ENCODE measurements around the gene DPP10.

The DPP10 gene

GRCh38 chr2:115606350-115606749 lies 1163.9 kb downstream of the DPP10 start:
- DNase-seq = no peak

GRCh38 chr2:115609978-115610377 lies 1167.5 kb downstream of the DPP10 start:
- no peak for DNase-seq

- DNase-seq = no peak
Measured at GRCh38 chr2:115610888-115611287, 1168.4 kb downstream of the DPP10 start.

DNA sequence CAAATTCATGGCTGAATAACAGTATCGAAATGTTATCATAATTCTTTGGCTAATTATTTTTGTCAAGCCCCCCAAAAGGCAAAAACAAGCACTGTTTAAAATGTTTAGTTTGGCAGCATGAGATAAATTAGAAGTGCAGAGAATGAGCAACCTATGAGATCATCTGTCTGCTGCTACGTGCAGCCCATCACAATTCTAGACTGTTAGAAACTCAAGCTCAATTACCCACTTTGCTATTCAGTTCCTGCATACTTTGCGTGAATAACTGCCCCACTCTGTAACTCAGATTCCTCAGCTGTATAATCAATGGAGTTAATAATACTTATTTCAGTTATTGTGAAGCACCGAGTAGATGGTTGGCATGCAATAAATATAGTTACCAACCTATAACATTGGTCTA lies 1181.9 kb downstream of the DPP10 start:
- no peak for DNase-seq

GRCh38 chr2:115634578-115634977 lies 1192.1 kb downstream of the DPP10 start:
- DNase-seq = no peak

DNA sequence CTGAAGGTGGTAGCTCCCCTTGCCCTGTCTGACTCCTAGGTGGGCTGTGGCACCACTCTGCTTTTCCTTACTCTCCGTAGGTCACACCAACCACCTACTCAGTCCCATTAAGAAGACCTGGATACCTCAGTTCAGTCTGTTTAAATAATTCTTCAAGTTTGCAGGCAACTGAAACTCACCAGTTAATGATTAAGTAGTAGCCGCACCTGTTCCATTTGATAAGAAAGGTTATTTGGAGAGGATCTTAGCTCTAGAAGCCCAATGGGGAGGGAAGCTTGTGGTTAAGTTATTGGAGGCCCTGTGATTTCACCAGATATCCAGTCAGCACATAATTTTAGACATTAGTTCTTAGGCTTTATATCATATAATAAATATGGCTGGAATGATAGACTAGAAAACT lies 1193.0 kb downstream of the DPP10 start:
- no peak for DNase-seq

- DNase-seq = no peak
Measured at GRCh38 chr2:115649731-115650130, 1207.3 kb downstream of the DPP10 start.

DNA sequence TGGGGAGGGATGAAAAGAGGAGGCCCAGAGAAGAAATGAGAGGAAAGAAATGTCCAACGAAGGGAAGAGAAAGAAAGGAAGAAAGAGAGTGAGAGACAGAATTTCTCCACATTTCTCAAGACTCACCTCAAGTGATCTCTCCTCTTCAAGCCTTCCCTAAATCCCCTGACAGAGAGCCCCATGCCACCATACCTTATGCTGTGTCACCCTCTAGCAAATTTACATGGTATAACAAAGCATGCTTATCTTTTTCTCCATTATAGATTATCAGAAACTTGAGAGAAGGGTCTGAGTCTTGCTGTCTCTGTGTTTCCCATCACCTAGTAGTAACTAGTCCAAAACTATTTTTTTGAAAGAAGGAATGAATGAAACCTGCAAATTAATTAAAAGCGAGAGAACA lies 1208.4 kb downstream of the DPP10 start:
- no peak for DNase-seq

- DNase-seq = peak; percentile 3
Measured at GRCh38 chr2:115652652-115653051, 1210.2 kb downstream of the DPP10 start.

DNA sequence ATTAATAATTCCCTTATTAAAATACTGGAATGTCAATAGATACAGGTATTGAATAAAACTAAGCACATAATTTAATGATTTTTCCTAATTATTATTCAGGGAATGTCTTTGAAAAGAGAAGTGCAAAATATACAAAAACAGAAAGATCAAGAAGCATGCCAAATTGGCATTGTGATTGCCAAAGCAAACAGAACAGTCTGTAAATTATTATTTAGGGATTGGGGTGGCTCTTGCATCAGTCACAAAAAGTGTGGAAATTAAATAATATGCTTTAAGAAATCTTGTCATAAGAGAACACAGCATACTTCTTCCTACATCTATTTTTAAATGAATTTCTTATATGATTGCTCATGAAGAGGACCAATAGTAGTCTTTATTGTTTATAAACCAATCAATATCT lies 1211.9 kb downstream of the DPP10 start:
- DNase-seq = no peak

DNA sequence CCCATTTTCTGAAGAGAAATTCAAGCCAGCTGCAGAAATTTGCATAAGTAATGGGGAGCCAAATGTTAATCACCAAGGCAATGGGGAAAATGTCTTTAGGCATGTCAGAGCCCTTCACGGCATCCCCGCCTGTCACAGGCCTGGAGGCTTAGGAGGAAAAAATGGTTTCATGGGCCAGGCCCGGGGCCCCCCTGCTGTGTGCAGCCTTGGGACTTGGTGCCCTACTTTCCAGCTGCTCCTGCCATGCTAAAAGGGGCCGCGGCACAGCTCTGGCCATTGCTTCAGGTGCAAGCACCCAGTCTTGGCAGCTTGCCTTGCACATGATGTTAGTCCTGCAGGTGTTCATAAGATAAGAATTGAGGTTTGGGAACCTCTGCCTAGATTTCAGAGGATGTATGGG lies 1235.7 kb downstream of the DPP10 start:
- DNase-seq = no peak

DNA sequence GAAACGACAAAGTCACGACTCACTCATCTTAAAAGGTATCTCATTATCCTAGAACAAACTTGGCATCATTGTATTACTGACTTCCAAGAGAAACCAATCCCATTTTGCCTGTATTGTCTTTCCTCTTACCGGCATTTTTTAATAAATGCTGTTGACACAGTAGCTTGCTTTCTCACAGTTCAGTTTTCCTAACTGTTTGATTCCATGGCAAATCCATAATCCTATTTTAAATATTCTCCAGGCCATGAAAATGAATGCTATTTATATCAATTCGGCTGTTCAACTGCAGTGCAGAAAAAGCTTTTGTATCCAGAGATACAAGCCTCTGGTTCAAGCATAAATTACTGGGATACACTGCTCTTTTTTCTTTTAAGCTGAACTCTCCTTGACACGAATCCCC lies 1241.9 kb downstream of the DPP10 start:
- DNase-seq = no peak

GRCh38 chr2:115691409-115691808 lies 1249.0 kb downstream of the DPP10 start:
- DNase-seq = no peak

DNA sequence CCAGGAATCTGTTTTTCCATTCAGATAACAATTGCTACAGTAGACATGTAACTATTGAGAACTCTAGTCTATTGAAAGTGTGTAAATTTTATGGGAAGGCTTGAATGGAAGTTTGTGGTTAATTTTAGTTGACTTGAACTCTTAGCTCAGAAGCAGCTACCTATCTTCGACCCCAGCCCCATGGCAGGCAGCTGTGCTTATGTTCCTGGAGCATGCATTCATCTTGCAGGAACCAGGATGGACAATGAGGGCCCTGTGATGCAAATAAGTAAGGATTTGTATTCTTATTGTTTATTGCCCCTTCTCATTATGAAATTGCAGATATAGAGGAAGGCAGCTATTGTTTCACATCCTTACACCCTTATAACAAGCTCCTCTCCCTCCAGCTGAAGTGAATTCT lies 1252.2 kb downstream of the DPP10 start:
- no peak for DNase-seq

- DNase-seq = no peak
Measured at GRCh38 chr2:115733190-115733775, 1290.8 kb downstream of the DPP10 start.

DNA sequence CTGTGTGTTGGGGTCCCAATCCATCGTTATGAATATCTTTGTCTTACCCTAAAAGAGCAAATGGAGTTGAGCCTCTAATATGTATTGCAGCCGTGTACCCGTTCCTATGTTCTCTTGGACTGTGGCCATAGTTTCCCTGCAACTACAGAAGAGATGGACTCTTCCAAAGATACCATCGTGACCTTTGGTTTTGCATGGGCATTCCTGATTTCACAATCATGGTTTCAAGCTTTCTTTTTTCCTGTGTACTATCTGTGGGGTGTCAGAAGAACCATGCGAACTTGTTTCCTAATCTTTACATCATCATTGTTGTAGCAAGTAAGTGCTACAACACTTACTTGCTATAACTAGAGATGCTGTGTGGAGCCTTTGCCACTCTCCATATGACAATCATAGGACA lies 1295.7 kb downstream of the DPP10 start:
- no peak for DNase-seq

GRCh38 chr2:115739574-115739973 lies 1297.1 kb downstream of the DPP10 start:
- DNase-seq = no peak

DNA sequence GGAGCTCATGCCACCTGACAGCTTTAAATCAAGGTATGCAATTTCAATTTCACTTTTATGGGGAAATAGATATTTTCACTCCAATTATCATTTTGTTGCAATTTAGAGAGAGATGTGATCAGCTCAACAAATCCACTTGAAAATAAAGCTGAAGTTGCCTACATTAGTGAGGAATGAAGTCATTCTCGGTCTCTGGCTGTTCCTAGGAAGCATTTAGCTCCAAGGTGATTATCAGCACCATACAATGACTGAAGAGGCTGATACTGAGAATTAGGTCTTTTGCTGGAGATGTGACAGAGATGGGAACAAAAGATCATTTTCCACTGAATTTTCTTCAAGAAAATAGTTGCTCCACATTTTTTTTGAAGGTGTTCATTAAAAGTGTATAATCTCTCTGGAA lies 1303.7 kb downstream of the DPP10 start:
- no peak for DNase-seq

GRCh38 chr2:115757286-115757685 lies 1314.8 kb downstream of the DPP10 start:
- DNase-seq = no peak

GRCh38 chr2:115763601-115764000 lies 1321.2 kb downstream of the DPP10 start:
- DNase-seq = no peak

GRCh38 chr2:115771516-115771915 lies 1329.1 kb downstream of the DPP10 start:
- no peak for DNase-seq

- no peak for DNase-seq
Measured at GRCh38 chr2:115774361-115774760, 1331.9 kb downstream of the DPP10 start.

DNA sequence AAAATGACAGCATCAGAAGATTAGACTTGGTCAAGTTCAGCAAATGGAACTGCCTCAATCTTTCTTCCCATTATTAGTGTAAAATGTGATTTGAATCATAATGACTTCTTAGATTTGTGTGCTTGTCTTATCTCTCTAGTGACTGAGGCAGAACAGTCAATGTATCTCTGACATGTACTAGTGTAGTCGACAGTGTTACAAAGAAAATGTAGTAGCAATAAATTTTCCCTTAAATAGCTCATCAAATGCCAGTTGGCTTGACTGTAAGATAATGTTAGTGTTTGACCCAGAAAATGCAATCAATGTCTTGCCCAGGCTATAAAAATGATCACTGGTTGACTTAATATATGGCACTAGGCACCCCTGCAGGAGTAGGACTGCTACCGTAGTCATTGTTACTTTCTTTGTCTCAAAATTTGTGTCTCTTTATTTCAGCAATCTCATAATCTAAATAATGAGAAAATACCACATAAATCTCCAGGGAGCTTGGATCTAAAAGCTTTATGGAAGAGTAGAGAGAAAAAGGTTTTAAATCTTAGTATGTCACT lies 1336.7 kb downstream of the DPP10 start:
- DNase-seq = no peak

DNA sequence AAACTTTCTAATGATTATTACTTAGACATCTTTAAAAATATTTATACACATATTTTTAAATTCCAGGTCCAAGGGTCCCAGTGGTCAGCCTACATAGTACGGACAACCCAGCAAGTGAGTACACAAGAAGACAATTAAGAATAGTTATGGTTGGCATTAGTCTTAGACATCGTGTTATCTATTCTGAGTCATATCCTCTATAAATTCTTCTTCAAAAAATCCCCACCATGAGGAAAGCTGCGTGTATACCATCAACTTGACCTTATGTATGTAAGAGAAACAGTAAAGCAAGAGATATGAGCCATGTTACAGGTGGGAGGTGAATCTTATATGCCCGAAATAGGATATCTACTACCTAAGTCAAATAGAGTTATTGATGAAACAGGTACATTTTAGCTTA lies 1339.8 kb downstream of the DPP10 start:
- DNase-seq = no peak

- no peak for DNase-seq
Measured at GRCh38 chr2:115796078-115796477, 1353.6 kb downstream of the DPP10 start.
